Skeletal muscle satellite cell (primary cell): ENCODE measurements around the gene OR13F1.

Experiments
- H3K27me3 ChIP-seq: 2 replicates; pipeline ENCODE4 v1.7.0; 2013; ENCODE audit warnings: low read length; ENCODE audit not compliant: control insufficient read depth, insufficient read depth
- H3K36me3 ChIP-seq: 2 replicates; pipeline ENCODE4 v1.7.0; 2013; ENCODE audit warnings: mild to moderate bottlenecking, control low read depth, low read length; ENCODE audit not compliant: insufficient read depth
- H3K4me1 ChIP-seq: 2 replicates; pipeline ENCODE4 v1.7.0; 2013; ENCODE audit warnings: low read length; ENCODE audit not compliant: control insufficient read depth, insufficient read depth
- H3K4me2 ChIP-seq: 2 replicates; pipeline ENCODE4 v1.7.0; 2013; ENCODE audit warnings: mild to moderate bottlenecking, low read length
- H3K4me3 ChIP-seq: 2 replicates; pipeline ENCODE4 v1.7.0; 2013; ENCODE audit warnings: low read length
- H3K9ac ChIP-seq: 2 replicates; pipeline ENCODE4 v1.7.0; 2013; ENCODE audit warnings: mild to moderate bottlenecking, low read depth, low read length, moderate library complexity
- H3K9me3 ChIP-seq: replicated peaks from 2 replicates; pipeline ENCODE4 v1.7.0; 2013; ENCODE audit warnings: mild to moderate bottlenecking, control low read depth, low read length

Gene OR13F1

DNA sequence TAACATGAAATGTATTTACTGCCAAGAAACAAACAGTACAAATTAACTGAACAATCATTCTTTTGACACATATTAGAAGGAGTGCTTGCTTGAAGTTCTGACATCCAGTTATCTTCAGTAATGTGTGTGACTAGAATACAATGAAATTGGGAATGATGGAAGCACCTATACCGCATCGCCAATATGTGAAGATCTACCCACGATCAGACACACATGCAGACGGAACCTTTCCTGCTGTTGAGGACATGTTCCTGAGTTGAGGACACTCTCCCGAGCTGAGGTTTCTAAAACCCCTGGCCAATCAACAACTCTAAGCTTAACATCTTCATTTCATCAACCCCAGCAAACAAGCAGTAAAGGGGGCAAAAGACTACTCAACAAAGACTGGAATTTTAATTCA, 32.7 kb downstream of the OR13F1 start, which contains the start of gene OR13C3:
OR13C3 (minus strand) TSS at position 101 of the 400 bp plus-strand sequence. CDS start 133 bp downstream, outside the sequence.
- Histone ChIP-seq H3K4me3 (no peak within 1 kb of the TSS), H3K27me3 (no peaks in the 10 kb centered on the region), H3K9ac (no peak within 1 kb of the TSS), H3K4me2 (no peak within 1 kb of the TSS), H3K9me3 (no peaks in the 10 kb centered on the region), H3K4me1 (no peaks in the 10 kb centered on the region), H3K36me3 (no peaks in the 10 kb centered on the region)

DNA sequence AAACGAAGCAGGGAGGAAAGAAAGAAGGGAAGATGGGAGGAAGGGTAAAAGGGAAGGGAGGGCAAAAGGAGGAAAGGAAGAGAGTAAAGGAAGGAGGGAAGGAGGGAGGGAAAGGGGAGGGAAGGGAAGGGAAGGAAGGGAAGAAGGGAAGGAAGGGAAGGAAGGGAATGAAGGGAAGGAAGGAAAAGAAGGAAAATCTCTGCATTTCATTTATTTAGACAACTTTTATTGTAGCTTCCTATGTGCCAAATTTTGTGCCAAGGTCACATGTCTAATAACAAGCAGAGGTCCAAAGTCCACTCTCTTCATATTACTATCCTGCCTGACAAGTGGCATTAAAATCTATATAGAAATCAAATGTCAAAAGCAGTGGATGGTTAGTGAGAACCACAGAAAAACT, 35.2 kb downstream of the OR13F1 start:
- Histone ChIP-seq H3K4me2 (no peak overlapping the region), H3K36me3 (no peaks in the 10 kb centered on the region), H3K4me1 (no peaks in the 10 kb centered on the region), H3K9me3 (no peaks in the 10 kb centered on the region), H3K9ac (no peak overlapping the region), H3K27me3 (no peaks in the 10 kb centered on the region), H3K4me3 (no peak overlapping the region)

DNA sequence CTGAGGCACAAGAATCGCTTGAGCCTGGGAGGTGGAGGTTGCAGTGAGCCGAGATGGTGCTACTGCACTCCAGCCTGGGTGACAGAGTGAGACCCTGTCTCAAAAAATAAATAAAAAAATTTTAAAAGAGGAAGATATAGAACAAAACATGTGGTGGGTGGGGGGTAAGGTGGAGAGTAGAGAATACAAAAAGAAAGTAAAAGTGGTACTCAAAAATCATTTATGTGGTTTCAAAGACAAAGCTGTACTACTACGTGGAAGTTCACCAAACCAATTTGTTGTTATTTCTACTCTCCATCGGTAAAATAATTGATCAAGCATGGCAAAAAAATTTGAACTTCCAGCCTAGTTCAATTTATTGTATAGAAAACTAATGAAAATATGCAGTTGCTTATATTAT, 40.6 kb downstream of the OR13F1 start:
- Histone ChIP-seq H3K27me3 (no peaks in the 10 kb centered on the region), H3K9ac (no peak overlapping the region)

DNA sequence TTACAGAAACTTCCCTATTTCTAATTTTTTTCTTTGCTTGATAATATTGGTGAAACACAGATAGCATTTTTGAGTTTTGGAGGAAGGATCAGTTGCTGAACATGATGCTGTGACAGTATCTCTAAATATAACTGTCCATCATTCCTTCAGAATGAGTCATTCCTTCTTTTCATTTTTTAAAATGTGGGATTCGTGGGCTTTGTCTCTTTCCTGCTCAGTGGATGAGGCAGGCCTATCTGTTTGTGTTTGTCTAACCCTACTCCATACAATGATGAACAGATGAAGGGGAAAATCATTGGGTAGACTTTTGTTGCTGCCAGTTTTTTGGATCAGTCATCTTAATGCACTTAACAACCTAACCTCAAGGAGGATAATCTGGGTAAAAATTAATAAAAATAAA, 49.2 kb downstream of the OR13F1 start:
- Histone ChIP-seq H3K9ac (no peak overlapping the region), H3K9me3 (no peaks in the 10 kb centered on the region), H3K4me1 (no peaks in the 10 kb centered on the region), H3K4me3 (no peak overlapping the region), H3K27me3 (no peaks in the 10 kb centered on the region), H3K4me2 (no peak overlapping the region), H3K36me3 (no peaks in the 10 kb centered on the region)

More for the DNA sequence above, 40.6 kb downstream of the OR13F1 start:
- Histone ChIP-seq H3K9me3 (no peaks in the 10 kb centered on the region), H3K4me3 (no peak overlapping the region), H3K4me1 (no peaks in the 10 kb centered on the region), H3K36me3 (no peaks in the 10 kb centered on the region), H3K4me2 (no peak overlapping the region)
